SK-N-SH (cell line): ENCODE data around the gene BDKRB1. TPM values are rescaled to one million over a fixed set of nuclear protein-coding genes. Genes with fewer than 3 reads are reported as not detected.

Source experiments
- CTCF ChIA-PET: fragments of 300-600, 350-600 bp; formaldehyde crosslinking; extraction: SDS; loops from one replicate; lab custom pipeline; 2021; lab: Yijun Ruan, JAX
- POLR2A ChIA-PET: fragments of 350-600 bp; sonication (Branson Sonifier 250); formaldehyde crosslinking; extraction: SDS; loops from one replicate; lab custom pipeline; 2020; ENCODE audit warnings: antibody characterized with exemption, inconsistent platforms; lab: Yijun Ruan, JAX
- DNase-seq: peaks from one replicate; pipeline ENCODE4 v3.0.0; 2012
- H2AFZ ChIP-seq: fragments of 200-600 bp; sonication (generic); 2 replicates; pipeline ENCODE4 v1.8.1; 2016; ENCODE audit warnings: antibody characterized with exemption, mild to moderate bottlenecking, low read depth
- H3F3A ChIP-seq: fragments of 200-600 bp; sonication (generic); replicated peaks from 2 replicates; pipeline ENCODE3; 2016; ENCODE audit warnings: antibody characterized with exemption, mild to moderate bottlenecking; ENCODE audit not compliant: insufficient read depth
- H3K27ac ChIP-seq, 2 experiments: fragments of 200-500 bp in 1 of 2; fragments of 200-600 bp in 1 of 2; sonication (Bioruptor generic) in 1 of 2; sonication (generic), shearing (Covaris generic) in 1 of 2; 2 replicates each; pipeline versions ENCODE4 v1.5.1 to v1.6.1; 2014 to 2016; ENCODE audit warnings: low read depth in 2 of 2, inconsistent platforms in 1 of 2, low read length in 1 of 2, mild to moderate bottlenecking in 1 of 2, mixed read lengths in 1 of 2
- H3K27me3 ChIP-seq: fragments of 200-600 bp; sonication (generic), shearing (Covaris generic); 2 replicates; pipeline ENCODE4 v1.6.1; 2016; ENCODE audit warnings: mixed run types; ENCODE audit not compliant: insufficient read depth
- H3K36me3 ChIP-seq, 2 experiments: fragments of 200-500 bp in 1 of 2; fragments of 200-600 bp in 1 of 2; sonication (Bioruptor generic) in 1 of 2; sonication (generic) in 1 of 2; replicated peaks in 1 of 2; 2 replicates each; pipeline versions ENCODE3 to v1.5.1; 2014 to 2016; ENCODE audit warnings: low read length in 1 of 2, mild to moderate bottlenecking in 1 of 2; ENCODE audit not compliant: insufficient read depth in 2 of 2, control insufficient read depth in 1 of 2
- H3K4me1 ChIP-seq, 2 experiments: fragments of 200-500 bp in 1 of 2; fragments of 200-600 bp in 1 of 2; sonication (Bioruptor generic) in 1 of 2; sonication (generic), shearing (Covaris generic) in 1 of 2; 2 replicates each; pipeline versions ENCODE4 v1.5.1 to v1.6.1; 2014 to 2016; ENCODE audit warnings: low read depth in 1 of 2, low read length in 1 of 2, mixed run types in 1 of 2; ENCODE audit not compliant: insufficient read depth in 2 of 2, control insufficient read depth in 1 of 2
- H3K4me2 ChIP-seq: fragments of 200-600 bp; sonication (generic), shearing (Covaris generic); 2 replicates; pipeline ENCODE4 v1.6.1; 2017; ENCODE audit warnings: mixed run types
- H3K4me3 ChIP-seq, 2 experiments: fragments of 200-500 bp in 1 of 2; fragments of 200-600 bp in 1 of 2; sonication (Bioruptor generic) in 1 of 2; sonication (generic), shearing (Covaris generic) in 1 of 2; 2 replicates each; pipeline versions ENCODE4 v1.5.1 to v1.8.1; 2014 to 2016; ENCODE audit warnings: low read depth in 2 of 2, inconsistent platforms in 1 of 2, low read length in 1 of 2, mild to moderate bottlenecking in 1 of 2, mixed read lengths in 1 of 2, moderate library complexity in 1 of 2
- H3K79me2 ChIP-seq: fragments of 200-600 bp; sonication (generic); 2 replicates; pipeline ENCODE4 v1.8.1; 2017; ENCODE audit warnings: mild to moderate bottlenecking; ENCODE audit not compliant: insufficient read depth
- H3K9ac ChIP-seq: fragments of 200-600 bp; sonication (generic); 2 replicates; pipeline ENCODE4 v1.6.1; 2017; ENCODE audit warnings: mixed run types
- H3K9me2 ChIP-seq: fragments of 200-600 bp; sonication (generic); 2 replicates; pipeline ENCODE4 v1.6.1; 2017; ENCODE audit warnings: mixed run types
- H3K9me3 ChIP-seq: fragments of 200-600 bp; sonication (generic); 2 replicates; pipeline ENCODE4 v1.6.1; 2017; ENCODE audit warnings: mixed run types, mild to moderate bottlenecking, moderate library complexity
- H4K20me1 ChIP-seq: fragments of 200-600 bp; sonication (generic); 2 replicates; pipeline ENCODE4 v1.6.1; 2017; ENCODE audit warnings: mild to moderate bottlenecking, mixed run types; ENCODE audit not compliant: insufficient read depth
- EZH2phosphoT487 ChIP-seq: fragments of 200-600 bp; sonication (generic); IDR thresholded peaks from 2 replicates; pipeline ENCODE4 v1.6.1; 2017; ENCODE audit warnings: low read depth, mixed run types, mild to moderate bottlenecking, antibody characterized with exemption, moderate library complexity, borderline replicate concordance
- FOXJ3 ChIP-seq: sonication (generic); formaldehyde crosslinking; IDR thresholded peaks from 2 replicates; pipeline ENCODE4 v1.5.1; 2020; ENCODE audit warnings: mild to moderate bottlenecking, missing genetic modification reagents
- FOXM1 ChIP-seq: IDR thresholded peaks from 2 replicates; pipeline ENCODE4 v1.4.0; 2012; ENCODE audit warnings: low read depth, mild to moderate bottlenecking
- GABPA ChIP-seq: IDR thresholded peaks from 2 replicates; pipeline ENCODE4 v1.4.0; 2012; ENCODE audit warnings: low read depth, mild to moderate bottlenecking
- GATA2 ChIP-seq: sonication (generic); formaldehyde crosslinking; IDR thresholded peaks from 2 replicates; pipeline ENCODE4 v1.5.0; 2020; ENCODE audit warnings: mild to moderate bottlenecking, missing genetic modification reagents
- JUND ChIP-seq: IDR thresholded peaks from 2 replicates; pipeline ENCODE4 v1.4.0; 2012
- MXI1 ChIP-seq: IDR thresholded peaks from 2 replicates; pipeline ENCODE4 v1.6.1; 2012; ENCODE audit warnings: mild to moderate bottlenecking, low read depth, low read length, improper control_type of control experiment
- NFIC ChIP-seq: IDR thresholded peaks from 2 replicates; pipeline ENCODE4 v1.4.0; 2012; ENCODE audit warnings: borderline replicate concordance
- NRF1 ChIP-seq: IDR thresholded peaks from 2 replicates; pipeline ENCODE4 v1.6.1; 2012; ENCODE audit warnings: low read depth, mild to moderate bottlenecking, low read length
- POLR2AphosphoS5 ChIP-seq: IDR thresholded peaks from 2 replicates; pipeline ENCODE4 v1.6.1; 2012; ENCODE audit warnings: low read depth, low read length
- RCOR1 ChIP-seq: fragments of 150-350 bp; IDR thresholded peaks from 2 replicates; pipeline ENCODE4 v1.6.1; 2017; ENCODE audit warnings: antibody characterized with exemption, low read length
- RFX5 ChIP-seq: IDR thresholded peaks from 2 replicates; pipeline ENCODE4 v1.6.1; 2012; ENCODE audit warnings: mild to moderate bottlenecking, improper control_type of control experiment, low read length
- RXRA ChIP-seq: IDR thresholded peaks from 2 replicates; pipeline ENCODE4 v1.4.0; 2012; ENCODE audit warnings: low read depth, mild to moderate bottlenecking, borderline replicate concordance
- SIN3A ChIP-seq: IDR thresholded peaks from 2 replicates; pipeline ENCODE4 v1.6.1; 2012; ENCODE audit warnings: low read depth, mild to moderate bottlenecking, low read length, moderate library complexity, borderline replicate concordance
- TAF1 ChIP-seq: IDR thresholded peaks from 2 replicates; pipeline ENCODE4 v1.6.1; 2012; ENCODE audit warnings: low read depth, mild to moderate bottlenecking, low read length, moderate library complexity, borderline replicate concordance
- TCF12 ChIP-seq: IDR thresholded peaks from 2 replicates; pipeline ENCODE4 v1.4.0; 2012
- TEAD4 ChIP-seq: IDR thresholded peaks from 2 replicates; pipeline ENCODE4 v1.4.0; 2012; ENCODE audit warnings: mild to moderate bottlenecking, borderline replicate concordance; ENCODE audit not compliant: insufficient read depth
- WGBS: methylation state at CpG from one replicate; pipeline ENCODE4 v1.1.6; 2017; ENCODE audit warnings: low lambda C conversion rate; 5-methylcytosine and 5-hydroxymethylcytosine counted together
- polyA plus RNA-seq, 3 experiments: library from polyadenylated mRNA; depleted of rRNA; stranded (reverse); fragments of >200 nt; gene quantifications; 2 replicates each; pipeline ENCODE4 v1.2.3, GENCODE V29; 2012
- TF ChIP-seq, protein P1 (sequence below): IDR thresholded peaks from 2 replicates; pipeline ENCODE4 v1.4.0; 2012; ENCODE audit warnings: low read depth
- TF ChIP-seq, protein P2 (sequence below): fragments of 150-350 bp; IDR thresholded peaks from 2 replicates; pipeline ENCODE4 v1.6.1; 2016; ENCODE audit warnings: mild to moderate bottlenecking, low read depth, low read length
- TF ChIP-seq, protein P3 (sequence below): IDR thresholded peaks from 2 replicates; pipeline ENCODE4; 2012
- TF ChIP-seq, protein P4 (sequence below): fragments of 150-350 bp; IDR thresholded peaks from 2 replicates; pipeline ENCODE4 v1.6.1; 2017; ENCODE audit warnings: antibody characterized with exemption, low read length, low read depth, borderline replicate concordance
- TF ChIP-seq, protein P5 (sequence below): IDR thresholded peaks from 2 replicates; pipeline ENCODE4 v1.4.0; 2012; ENCODE audit warnings: low read depth, borderline replicate concordance
- TF ChIP-seq, protein P6 (sequence below): IDR thresholded peaks from 2 replicates; pipeline ENCODE4 v1.6.1; 2012; ENCODE audit warnings: mild to moderate bottlenecking, low read depth, low read length, moderate library complexity
- TF ChIP-seq, protein P7 (sequence below): IDR thresholded peaks from 2 replicates; pipeline ENCODE4 v1.4.0; 2012; ENCODE audit warnings: low read depth, borderline replicate concordance

The BDKRB1 gene
- polyA plus RNA-seq, 1 of the 3 experiments (the other 2 are of a cell fraction), result 14.4 TPM

DNA sequence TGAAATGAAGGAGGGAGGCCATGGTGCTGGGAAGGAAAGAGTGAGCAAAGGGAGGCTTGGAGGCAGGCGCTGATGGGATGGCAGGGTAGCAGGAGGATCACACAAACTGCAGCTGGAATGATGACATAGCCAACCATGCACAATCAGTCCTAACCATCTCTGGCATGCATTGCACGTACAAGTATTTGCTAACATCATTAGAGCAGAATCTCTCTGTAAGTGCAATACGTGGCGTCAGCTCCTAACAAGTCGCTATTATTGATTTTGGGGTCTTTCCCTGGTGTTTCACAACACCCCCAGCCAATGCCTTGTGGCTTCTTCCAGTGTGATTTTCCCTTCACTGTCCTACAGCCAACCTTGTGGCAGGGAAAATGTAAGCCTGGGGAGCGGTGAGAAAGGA, 18.5 kb downstream of the BDKRB1 start:
- H3K9ac ChIP-seq, result peak overlapping the region; percentile 26; the same call in 1 of the 2 replicates
- CTCF ChIA-PET, result interaction anchor here (0.6 to 18.9 kb wide), 36 partner anchors 8 to 713 kb away, joined by 3 to 920 read pairs (median 6); partner anchors contain the start of gene BDKRB2
- H3K36me3 ChIP-seq, result no peaks in the 10 kb centered on the region
- no peaks in the 10 kb centered on the region; the same call in 1 of the 2 replicates for H3K9me3 ChIP-seq
- 42% methylated on average over 6 of the region's 6 CpGs for WGBS
- no peaks in the 10 kb centered on the region for H3K79me2 ChIP-seq
- no peak overlapping the region for H3K4me3 ChIP-seq
- POLR2A ChIA-PET, result interaction anchor here (0.5 to 2.7 kb wide), 6 partner anchors 12 to 184 kb away, joined by 3 to 8 read pairs (median 4); no protein-coding TSS in a partner anchor
- H4K20me1 ChIP-seq, result no peaks in the 10 kb centered on the region
- H3K9me2 ChIP-seq, result no peaks in the 10 kb centered on the region
- H3F3A ChIP-seq, result peaks cover 14% of the 10 kb centered on the region
- peak overlapping the region; percentile 67 to 68 for H3K27ac ChIP-seq
- H3K4me2 ChIP-seq, result peak overlapping the region; percentile 53; the same call in 1 of the 2 replicates
- DNase-seq, result peak; percentile 61
- peaks cover 21 to 28% of the 10 kb centered on the region in 2 experiments for H3K4me1 ChIP-seq
- no peaks in the 10 kb centered on the region for H3K27me3 ChIP-seq
- H2AFZ ChIP-seq, result peak overlapping the region; percentile 75; the same call in 1 of the 2 replicates
- TF ChIP-seq, protein P1, sequence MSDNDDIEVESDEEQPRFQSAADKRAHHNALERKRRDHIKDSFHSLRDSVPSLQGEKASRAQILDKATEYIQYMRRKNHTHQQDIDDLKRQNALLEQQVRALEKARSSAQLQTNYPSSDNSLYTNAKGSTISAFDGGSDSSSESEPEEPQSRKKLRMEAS, result no peak
- TF ChIP-seq, protein P2, sequence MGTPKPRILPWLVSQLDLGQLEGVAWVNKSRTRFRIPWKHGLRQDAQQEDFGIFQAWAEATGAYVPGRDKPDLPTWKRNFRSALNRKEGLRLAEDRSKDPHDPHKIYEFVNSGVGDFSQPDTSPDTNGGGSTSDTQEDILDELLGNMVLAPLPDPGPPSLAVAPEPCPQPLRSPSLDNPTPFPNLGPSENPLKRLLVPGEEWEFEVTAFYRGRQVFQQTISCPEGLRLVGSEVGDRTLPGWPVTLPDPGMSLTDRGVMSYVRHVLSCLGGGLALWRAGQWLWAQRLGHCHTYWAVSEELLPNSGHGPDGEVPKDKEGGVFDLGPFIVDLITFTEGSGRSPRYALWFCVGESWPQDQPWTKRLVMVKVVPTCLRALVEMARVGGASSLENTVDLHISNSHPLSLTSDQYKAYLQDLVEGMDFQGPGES, result no peak
- peak; percentile 55 for TF ChIP-seq NFIC
- no peak for TF ChIP-seq FOXM1
- TF ChIP-seq, protein P3, sequence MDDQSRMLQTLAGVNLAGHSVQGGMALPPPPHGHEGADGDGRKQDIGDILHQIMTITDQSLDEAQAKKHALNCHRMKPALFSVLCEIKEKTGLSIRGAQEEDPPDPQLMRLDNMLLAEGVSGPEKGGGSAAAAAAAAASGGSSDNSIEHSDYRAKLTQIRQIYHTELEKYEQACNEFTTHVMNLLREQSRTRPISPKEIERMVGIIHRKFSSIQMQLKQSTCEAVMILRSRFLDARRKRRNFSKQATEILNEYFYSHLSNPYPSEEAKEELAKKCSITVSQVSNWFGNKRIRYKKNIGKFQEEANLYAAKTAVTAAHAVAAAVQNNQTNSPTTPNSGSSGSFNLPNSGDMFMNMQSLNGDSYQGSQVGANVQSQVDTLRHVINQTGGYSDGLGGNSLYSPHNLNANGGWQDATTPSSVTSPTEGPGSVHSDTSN, result peak; percentile 34; the same call in 1 of the 2 replicates
- TF ChIP-seq, protein P4, sequence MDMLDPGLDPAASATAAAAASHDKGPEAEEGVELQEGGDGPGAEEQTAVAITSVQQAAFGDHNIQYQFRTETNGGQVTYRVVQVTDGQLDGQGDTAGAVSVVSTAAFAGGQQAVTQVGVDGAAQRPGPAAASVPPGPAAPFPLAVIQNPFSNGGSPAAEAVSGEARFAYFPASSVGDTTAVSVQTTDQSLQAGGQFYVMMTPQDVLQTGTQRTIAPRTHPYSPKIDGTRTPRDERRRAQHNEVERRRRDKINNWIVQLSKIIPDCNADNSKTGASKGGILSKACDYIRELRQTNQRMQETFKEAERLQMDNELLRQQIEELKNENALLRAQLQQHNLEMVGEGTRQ, result no peak
- TF ChIP-seq SIN3A, result no peak
- TF ChIP-seq, protein P5, sequence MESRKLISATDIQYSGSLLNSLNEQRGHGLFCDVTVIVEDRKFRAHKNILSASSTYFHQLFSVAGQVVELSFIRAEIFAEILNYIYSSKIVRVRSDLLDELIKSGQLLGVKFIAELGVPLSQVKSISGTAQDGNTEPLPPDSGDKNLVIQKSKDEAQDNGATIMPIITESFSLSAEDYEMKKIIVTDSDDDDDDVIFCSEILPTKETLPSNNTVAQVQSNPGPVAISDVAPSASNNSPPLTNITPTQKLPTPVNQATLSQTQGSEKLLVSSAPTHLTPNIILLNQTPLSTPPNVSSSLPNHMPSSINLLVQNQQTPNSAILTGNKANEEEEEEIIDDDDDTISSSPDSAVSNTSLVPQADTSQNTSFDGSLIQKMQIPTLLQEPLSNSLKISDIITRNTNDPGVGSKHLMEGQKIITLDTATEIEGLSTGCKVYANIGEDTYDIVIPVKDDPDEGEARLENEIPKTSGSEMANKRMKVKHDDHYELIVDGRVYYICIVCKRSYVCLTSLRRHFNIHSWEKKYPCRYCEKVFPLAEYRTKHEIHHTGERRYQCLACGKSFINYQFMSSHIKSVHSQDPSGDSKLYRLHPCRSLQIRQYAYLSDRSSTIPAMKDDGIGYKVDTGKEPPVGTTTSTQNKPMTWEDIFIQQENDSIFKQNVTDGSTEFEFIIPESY, result no peak
- no peak for TF ChIP-seq JUND
- peak; percentile 71 for TF ChIP-seq TCF12
- TF ChIP-seq RFX5, result no peak
- peak; percentile 77 for TF ChIP-seq GATA2 (CRISPR knock-in tag)
- TF ChIP-seq NRF1, result no peak
- no peak for TF ChIP-seq RXRA
- TF ChIP-seq, protein P6, sequence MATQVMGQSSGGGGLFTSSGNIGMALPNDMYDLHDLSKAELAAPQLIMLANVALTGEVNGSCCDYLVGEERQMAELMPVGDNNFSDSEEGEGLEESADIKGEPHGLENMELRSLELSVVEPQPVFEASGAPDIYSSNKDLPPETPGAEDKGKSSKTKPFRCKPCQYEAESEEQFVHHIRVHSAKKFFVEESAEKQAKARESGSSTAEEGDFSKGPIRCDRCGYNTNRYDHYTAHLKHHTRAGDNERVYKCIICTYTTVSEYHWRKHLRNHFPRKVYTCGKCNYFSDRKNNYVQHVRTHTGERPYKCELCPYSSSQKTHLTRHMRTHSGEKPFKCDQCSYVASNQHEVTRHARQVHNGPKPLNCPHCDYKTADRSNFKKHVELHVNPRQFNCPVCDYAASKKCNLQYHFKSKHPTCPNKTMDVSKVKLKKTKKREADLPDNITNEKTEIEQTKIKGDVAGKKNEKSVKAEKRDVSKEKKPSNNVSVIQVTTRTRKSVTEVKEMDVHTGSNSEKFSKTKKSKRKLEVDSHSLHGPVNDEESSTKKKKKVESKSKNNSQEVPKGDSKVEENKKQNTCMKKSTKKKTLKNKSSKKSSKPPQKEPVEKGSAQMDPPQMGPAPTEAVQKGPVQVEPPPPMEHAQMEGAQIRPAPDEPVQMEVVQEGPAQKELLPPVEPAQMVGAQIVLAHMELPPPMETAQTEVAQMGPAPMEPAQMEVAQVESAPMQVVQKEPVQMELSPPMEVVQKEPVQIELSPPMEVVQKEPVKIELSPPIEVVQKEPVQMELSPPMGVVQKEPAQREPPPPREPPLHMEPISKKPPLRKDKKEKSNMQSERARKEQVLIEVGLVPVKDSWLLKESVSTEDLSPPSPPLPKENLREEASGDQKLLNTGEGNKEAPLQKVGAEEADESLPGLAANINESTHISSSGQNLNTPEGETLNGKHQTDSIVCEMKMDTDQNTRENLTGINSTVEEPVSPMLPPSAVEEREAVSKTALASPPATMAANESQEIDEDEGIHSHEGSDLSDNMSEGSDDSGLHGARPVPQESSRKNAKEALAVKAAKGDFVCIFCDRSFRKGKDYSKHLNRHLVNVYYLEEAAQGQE, result no peak
- no peak for TF ChIP-seq TAF1
- TF ChIP-seq RCOR1, result peak; percentile 76
- no peak for TF ChIP-seq FOXJ3 (CRISPR knock-in tag)
- TF ChIP-seq TEAD4, result peak; percentile 40; the same call in 1 of the 2 replicates
- no peak for TF ChIP-seq EZH2phosphoT487
- no peak for TF ChIP-seq POLR2AphosphoS5
- TF ChIP-seq, protein P7, sequence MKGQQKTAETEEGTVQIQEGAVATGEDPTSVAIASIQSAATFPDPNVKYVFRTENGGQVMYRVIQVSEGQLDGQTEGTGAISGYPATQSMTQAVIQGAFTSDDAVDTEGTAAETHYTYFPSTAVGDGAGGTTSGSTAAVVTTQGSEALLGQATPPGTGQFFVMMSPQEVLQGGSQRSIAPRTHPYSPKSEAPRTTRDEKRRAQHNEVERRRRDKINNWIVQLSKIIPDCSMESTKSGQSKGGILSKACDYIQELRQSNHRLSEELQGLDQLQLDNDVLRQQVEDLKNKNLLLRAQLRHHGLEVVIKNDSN, result no peak
- TF ChIP-seq GABPA, result no peak
- no peak for TF ChIP-seq MXI1
